Liver (tissue), 9 donors: ENCODE data around the gene STK35. TPM values are rescaled to one million over a fixed set of nuclear protein-coding genes. Genes with fewer than 3 reads are reported as not detected.

Experiments
- DNase-seq: peaks from one replicate; pipeline ENCODE4 v3.0.0-alpha.2; 2017; ENCODE audit warnings: low spot score
- H3K27ac ChIP-seq, 2 donors: one replicate each; pipeline ENCODE4 v1.7.0; 2013; ENCODE audit warnings: inconsistent platforms in 2 of 2, low read length in 2 of 2, control low read depth in 1 of 2, low read depth in 1 of 2, mild to moderate bottlenecking in 1 of 2
- H3K27me3 ChIP-seq, 4 donors: one replicate each; pipeline versions ENCODE4 v1.6.1 to v1.7.0; 2013; ENCODE audit warnings: low read length in 3 of 4, inconsistent platforms in 1 of 4, mild to moderate bottlenecking in 1 of 4, moderate library complexity in 1 of 4; ENCODE audit not compliant: control insufficient read depth in 4 of 4, insufficient read depth in 4 of 4
- H3K36me3 ChIP-seq, 4 donors: one replicate each; pipeline versions ENCODE4 v1.6.1 to v1.7.0; 2013; ENCODE audit warnings: low read length in 3 of 4, mild to moderate bottlenecking in 3 of 4, low read depth in 1 of 4, moderate library complexity in 1 of 4; ENCODE audit not compliant: control insufficient read depth in 4 of 4, insufficient read depth in 3 of 4
- H3K4me1 ChIP-seq, 4 donors: one replicate each; pipeline versions ENCODE4 v1.6.1 to v1.7.0; 2013; ENCODE audit warnings: low read length in 3 of 4, mild to moderate bottlenecking in 3 of 4, moderate library complexity in 1 of 4; ENCODE audit not compliant: control insufficient read depth in 4 of 4, insufficient read depth in 4 of 4
- H3K4me3 ChIP-seq, 3 donors: one replicate each; pipeline versions ENCODE4 v1.6.1 to v1.7.0; 2013; ENCODE audit warnings: low read length in 3 of 3, control low read depth in 1 of 3, low read depth in 1 of 3, mild to moderate bottlenecking in 1 of 3
- H3K9ac ChIP-seq, 2 donors: one replicate each; pipeline ENCODE4 v1.7.0; 2013; ENCODE audit warnings: low read length in 2 of 2, mild to moderate bottlenecking in 2 of 2, moderate library complexity in 2 of 2, control low read depth in 1 of 2, low read depth in 1 of 2
- H3K9me3 ChIP-seq, 4 donors: one replicate each; pipeline versions ENCODE4 v1.6.1 to v1.7.0; 2013; ENCODE audit warnings: low read length in 3 of 4; ENCODE audit not compliant: control insufficient read depth in 4 of 4
- EGR1 ChIP-seq, 2 donors: IDR thresholded peaks; 2 replicates each; pipeline ENCODE4 v1.6.1; 2016 to 2018; ENCODE audit warnings: antibody characterized with exemption in 2 of 2, low read depth in 2 of 2
- FOXA2 ChIP-seq: IDR thresholded peaks from 2 replicates; pipeline ENCODE4 v1.6.1; 2016; ENCODE audit warnings: antibody characterized with exemption
- GABPA ChIP-seq, 2 donors: IDR thresholded peaks in 1 of 2; conservative IDR thresholded peaks in 1 of 2; 2 replicates each; pipeline ENCODE4 v1.6.1; 2016; ENCODE audit warnings: antibody characterized with exemption in 2 of 2, mild to moderate bottlenecking in 1 of 2, moderate library complexity in 1 of 2
- HNF4A ChIP-seq, 2 donors: conservative IDR thresholded peaks; 2 replicates each; pipeline ENCODE4 v1.6.1; 2016; ENCODE audit warnings: antibody characterized with exemption in 2 of 2, mild to moderate bottlenecking in 2 of 2
- HNF4G ChIP-seq: IDR thresholded peaks from 2 replicates; pipeline ENCODE4 v1.6.1; 2016; ENCODE audit warnings: antibody characterized with exemption
- JUND ChIP-seq, 2 donors: IDR thresholded peaks; 2 replicates each; pipeline ENCODE4 v1.6.1; 2016; ENCODE audit warnings: antibody characterized with exemption in 2 of 2
- RAD21 ChIP-seq, 2 donors: IDR thresholded peaks; 2 replicates each; pipeline ENCODE4 v1.6.1; 2016; ENCODE audit warnings: antibody characterized with exemption in 2 of 2, mild to moderate bottlenecking in 2 of 2
- RXRA ChIP-seq, 2 donors: IDR thresholded peaks; 2 replicates each; pipeline ENCODE4 v1.6.1; 2017 to 2018; ENCODE audit warnings: antibody characterized with exemption in 2 of 2, mild to moderate bottlenecking in 1 of 2
- SP1 ChIP-seq: IDR thresholded peaks from 2 replicates; pipeline ENCODE4 v1.6.1; 2018; ENCODE audit warnings: antibody characterized with exemption, mild to moderate bottlenecking
- TAF1 ChIP-seq: conservative IDR thresholded peaks from 2 replicates; pipeline ENCODE4 v1.6.1; 2016; ENCODE audit warnings: antibody characterized with exemption, mild to moderate bottlenecking
- YY1 ChIP-seq: IDR thresholded peaks from 2 replicates; pipeline ENCODE4 v1.6.1; 2016; ENCODE audit warnings: antibody characterized with exemption, mild to moderate bottlenecking
- WGBS: extraction: QIAGEN DNeasy Blood & Tissue Kit; methylation state at CpG from one replicate; pipeline ENCODE4 v1.1.7; 2013; 5-methylcytosine and 5-hydroxymethylcytosine counted together
- polyA plus RNA-seq, 2 donors: library from polyadenylated mRNA; stranded (reverse) in 1 of 2; unstranded in 1 of 2; fragments of 200-250 nt in 1 of 2; fragments of >200 nt in 1 of 2; fragmentation: Nextera tagmentation in 1 of 2; extraction: Ambion mirVana in 1 of 2; gene quantifications; one replicate each; pipeline versions ENCODE4 v1.2.1 to v1.2.3, GENCODE V29; 2013 to 2015
- total RNA-seq, 2 donors: library from RNA; depleted of rRNA; stranded (reverse); fragments of >200 nt; gene quantifications; one replicate each; pipeline ENCODE4 v1.2.3, GENCODE V29; 2014
- TF ChIP-seq, protein P1 (sequence below): IDR thresholded peaks from 2 replicates; pipeline ENCODE4 v1.6.1; 2016; ENCODE audit warnings: antibody characterized with exemption
- TF ChIP-seq, protein P2 (sequence below): IDR thresholded peaks from 2 replicates; pipeline ENCODE4 v1.6.1; 2016; ENCODE audit warnings: antibody characterized with exemption
- TF ChIP-seq, protein P3 (sequence below): IDR thresholded peaks from 2 replicates; pipeline ENCODE4 v1.6.1; 2016; ENCODE audit warnings: antibody characterized with exemption, mild to moderate bottlenecking
- donor health status: healthy.
- donor health status: healthy.
- donor health status: healthy.
- donor health status: healthy.
- donor health status: healthy.

STK35 gene
- total and polyA plus RNA-seq, 4 donors = 2.5 to 18.5 (median 9.9) TPM

DNA sequence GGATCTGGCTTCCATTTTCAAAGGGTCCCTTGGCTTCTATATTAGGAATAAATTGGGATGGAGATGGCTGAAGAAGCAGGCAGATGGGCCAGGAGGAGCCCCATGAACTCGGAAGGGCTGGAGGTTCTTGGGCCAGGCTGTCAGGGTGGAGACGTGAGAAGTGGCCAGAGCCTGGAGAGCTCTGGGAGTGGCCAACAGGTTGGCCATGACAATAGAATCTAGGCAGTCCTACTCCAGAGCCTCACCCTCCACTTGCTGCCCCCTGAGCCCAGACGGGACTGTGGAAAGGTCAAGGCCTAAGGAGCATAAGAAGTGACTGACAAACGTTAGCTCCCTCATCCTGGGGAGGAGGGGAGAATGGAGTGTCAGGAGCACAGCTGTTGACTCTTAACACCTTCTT is 62.1 kb downstream of the STK35 start:
- Histone ChIP-seq H3K4me1 (no peaks in the 10 kb centered on the region), H3K27ac (no peak overlapping the region), H3K9me3 (no peaks in the 10 kb centered on the region), H3K4me3 (no peak overlapping the region), H3K36me3 (no peaks in the 10 kb centered on the region), H3K9ac (no peak overlapping the region), H3K27me3 (no peaks in the 10 kb centered on the region)
- TF ChIP-seq FOXA2 = no peak
- TF ChIP-seq RAD21 (IDR thresholded peaks at IDR 0.05) = no peak
- TF ChIP-seq JUND (IDR thresholded peaks at IDR 0.05) = no peak
- no peak for TF ChIP-seq GABPA (IDR thresholded peaks at IDR 0.05 in 1 of 2, conservative IDR thresholded peaks at IDR 0.05 in 1 of 2)
- TF ChIP-seq, protein P1, sequence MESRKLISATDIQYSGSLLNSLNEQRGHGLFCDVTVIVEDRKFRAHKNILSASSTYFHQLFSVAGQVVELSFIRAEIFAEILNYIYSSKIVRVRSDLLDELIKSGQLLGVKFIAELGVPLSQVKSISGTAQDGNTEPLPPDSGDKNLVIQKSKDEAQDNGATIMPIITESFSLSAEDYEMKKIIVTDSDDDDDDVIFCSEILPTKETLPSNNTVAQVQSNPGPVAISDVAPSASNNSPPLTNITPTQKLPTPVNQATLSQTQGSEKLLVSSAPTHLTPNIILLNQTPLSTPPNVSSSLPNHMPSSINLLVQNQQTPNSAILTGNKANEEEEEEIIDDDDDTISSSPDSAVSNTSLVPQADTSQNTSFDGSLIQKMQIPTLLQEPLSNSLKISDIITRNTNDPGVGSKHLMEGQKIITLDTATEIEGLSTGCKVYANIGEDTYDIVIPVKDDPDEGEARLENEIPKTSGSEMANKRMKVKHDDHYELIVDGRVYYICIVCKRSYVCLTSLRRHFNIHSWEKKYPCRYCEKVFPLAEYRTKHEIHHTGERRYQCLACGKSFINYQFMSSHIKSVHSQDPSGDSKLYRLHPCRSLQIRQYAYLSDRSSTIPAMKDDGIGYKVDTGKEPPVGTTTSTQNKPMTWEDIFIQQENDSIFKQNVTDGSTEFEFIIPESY = no peak
- no peak for TF ChIP-seq EGR1 (IDR thresholded peaks at IDR 0.05; ENCODE audit: low read depth in 2 of 2)
- no peak for TF ChIP-seq SP1
- TF ChIP-seq HNF4A (conservative IDR thresholded peaks at IDR 0.05) = no peak
- TF ChIP-seq, protein P2, sequence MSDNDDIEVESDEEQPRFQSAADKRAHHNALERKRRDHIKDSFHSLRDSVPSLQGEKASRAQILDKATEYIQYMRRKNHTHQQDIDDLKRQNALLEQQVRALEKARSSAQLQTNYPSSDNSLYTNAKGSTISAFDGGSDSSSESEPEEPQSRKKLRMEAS = no peak
- 75% methylated on average over 4 of the region's 4 CpGs for WGBS
- DNase-seq = no peak

DNA sequence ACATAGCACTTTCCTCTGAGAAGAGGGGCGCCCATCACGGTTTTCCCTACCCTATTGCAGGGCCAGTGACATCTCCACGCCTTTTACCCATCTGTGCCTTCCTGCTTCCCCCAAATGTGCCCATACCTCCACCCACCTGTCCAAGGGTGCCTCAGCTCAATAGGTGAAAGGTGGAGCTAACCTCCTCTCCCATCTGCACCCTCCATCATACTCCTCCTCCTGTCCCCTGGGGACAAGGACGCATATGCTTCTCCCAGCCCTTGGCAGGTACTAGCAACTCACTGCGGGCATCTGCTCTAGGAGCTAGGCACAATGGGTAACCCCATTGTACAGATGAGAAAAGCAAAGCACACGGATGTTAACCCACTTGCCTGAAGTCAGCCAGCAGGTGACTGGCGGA is 62.8 kb downstream of the STK35 start:
- no peak for DNase-seq
- Histone ChIP-seq H3K4me3 (no peak overlapping the region), H3K9ac (no peak overlapping the region), H3K27me3 (no peaks in the 10 kb centered on the region), H3K27ac (no peak overlapping the region), H3K4me1 (no peaks in the 10 kb centered on the region), H3K36me3 (no peaks in the 10 kb centered on the region), H3K9me3 (no peaks in the 10 kb centered on the region)
- WGBS = 91% methylated on average over 7 of the region's 7 CpGs
- TF ChIP-seq YY1 = no peak
- TF ChIP-seq TAF1 = no peak
- TF ChIP-seq HNF4G = no peak
- TF ChIP-seq EGR1 (IDR thresholded peaks at IDR 0.05; ENCODE audit: low read depth in 2 of 2) = no peak
- TF ChIP-seq GABPA (IDR thresholded peaks at IDR 0.05 in 1 of 2, conservative IDR thresholded peaks at IDR 0.05 in 1 of 2) = no peak
- TF ChIP-seq HNF4A (conservative IDR thresholded peaks at IDR 0.05) = no peak
- no peak for TF ChIP-seq FOXA2
- TF ChIP-seq, protein P3, sequence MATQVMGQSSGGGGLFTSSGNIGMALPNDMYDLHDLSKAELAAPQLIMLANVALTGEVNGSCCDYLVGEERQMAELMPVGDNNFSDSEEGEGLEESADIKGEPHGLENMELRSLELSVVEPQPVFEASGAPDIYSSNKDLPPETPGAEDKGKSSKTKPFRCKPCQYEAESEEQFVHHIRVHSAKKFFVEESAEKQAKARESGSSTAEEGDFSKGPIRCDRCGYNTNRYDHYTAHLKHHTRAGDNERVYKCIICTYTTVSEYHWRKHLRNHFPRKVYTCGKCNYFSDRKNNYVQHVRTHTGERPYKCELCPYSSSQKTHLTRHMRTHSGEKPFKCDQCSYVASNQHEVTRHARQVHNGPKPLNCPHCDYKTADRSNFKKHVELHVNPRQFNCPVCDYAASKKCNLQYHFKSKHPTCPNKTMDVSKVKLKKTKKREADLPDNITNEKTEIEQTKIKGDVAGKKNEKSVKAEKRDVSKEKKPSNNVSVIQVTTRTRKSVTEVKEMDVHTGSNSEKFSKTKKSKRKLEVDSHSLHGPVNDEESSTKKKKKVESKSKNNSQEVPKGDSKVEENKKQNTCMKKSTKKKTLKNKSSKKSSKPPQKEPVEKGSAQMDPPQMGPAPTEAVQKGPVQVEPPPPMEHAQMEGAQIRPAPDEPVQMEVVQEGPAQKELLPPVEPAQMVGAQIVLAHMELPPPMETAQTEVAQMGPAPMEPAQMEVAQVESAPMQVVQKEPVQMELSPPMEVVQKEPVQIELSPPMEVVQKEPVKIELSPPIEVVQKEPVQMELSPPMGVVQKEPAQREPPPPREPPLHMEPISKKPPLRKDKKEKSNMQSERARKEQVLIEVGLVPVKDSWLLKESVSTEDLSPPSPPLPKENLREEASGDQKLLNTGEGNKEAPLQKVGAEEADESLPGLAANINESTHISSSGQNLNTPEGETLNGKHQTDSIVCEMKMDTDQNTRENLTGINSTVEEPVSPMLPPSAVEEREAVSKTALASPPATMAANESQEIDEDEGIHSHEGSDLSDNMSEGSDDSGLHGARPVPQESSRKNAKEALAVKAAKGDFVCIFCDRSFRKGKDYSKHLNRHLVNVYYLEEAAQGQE = no peak
- TF ChIP-seq RXRA (IDR thresholded peaks at IDR 0.05) = no peak
- TF ChIP-seq SP1 = no peak
- TF ChIP-seq, protein P1 = no peak
